Measurements from ENCODE around the gene VTI1A.

Gene VTI1A

GRCh38 chr10:112821663-112822062 lies 374.6 kb downstream of the VTI1A start:
- no peaks in the 10 kb centered on the region for H3K27me3 ChIP-seq (replicated peaks; ENCODE audit: insufficient read depth, low read length)
- no peaks in the 10 kb centered on the region for H3K9me2 ChIP-seq (replicated peaks; ENCODE audit: insufficient read depth, low read length)
- H3K79me2 ChIP-seq (ENCODE audit: low read length), result no peaks in the 10 kb centered on the region
- DNase-seq, result no peak
- no peaks in the 10 kb centered on the region for H3K9me3 ChIP-seq (replicated peaks; ENCODE audit: insufficient read depth, low read length)
- no peaks in the 10 kb centered on the region for H3K36me3 ChIP-seq (replicated peaks; ENCODE audit: insufficient read depth, low read length)
- no peak overlapping the region for H2AFZ ChIP-seq (ENCODE audit: low read length)
- no peak for TF ChIP-seq CTCF (IDR thresholded peaks at IDR 0.05; ENCODE audit: low read length)
- TF ChIP-seq EZH2 (optimal IDR thresholded peaks at IDR 0.05; ENCODE audit: low read depth, low read length), result no peak
- no peak for TF ChIP-seq EZH2phosphoT487 (IDR thresholded peaks at IDR 0.05; ENCODE audit: low read length)
- H3K4me3 ChIP-seq (ENCODE audit: low read length), result no peak overlapping the region
- H4K20me1 ChIP-seq (ENCODE audit: insufficient read depth, low read length), result no peaks in the 10 kb centered on the region
- H3K4me2 ChIP-seq (ENCODE audit: low read depth, low read length), result no peak overlapping the region
- H3K4me1 ChIP-seq (ENCODE audit: low read length), result no peaks in the 10 kb centered on the region
- no peak overlapping the region for H3K9ac ChIP-seq (ENCODE audit: low read length)
- H3K27ac ChIP-seq (ENCODE audit: low read length), result no peak overlapping the region
- no peaks in the 10 kb centered on the region for H3F3A ChIP-seq (ENCODE audit: insufficient read depth, low read length)

GRCh38 chr10:112823007-112823406 lies 376.0 kb downstream of the VTI1A start:
- Histone ChIP-seq H3K4me1 (ENCODE audit: low read length) (no peaks in the 10 kb centered on the region), H3K4me3 (ENCODE audit: low read length) (no peak overlapping the region), H3K9ac (ENCODE audit: low read length) (no peak overlapping the region), H3F3A (ENCODE audit: insufficient read depth, low read length) (no peaks in the 10 kb centered on the region), H3K27me3 (replicated peaks; ENCODE audit: insufficient read depth, low read length) (no peaks in the 10 kb centered on the region), H3K9me3 (replicated peaks; ENCODE audit: insufficient read depth, low read length) (no peaks in the 10 kb centered on the region), H3K4me2 (ENCODE audit: low read depth, low read length) (no peak overlapping the region), H3K79me2 (ENCODE audit: low read length) (no peaks in the 10 kb centered on the region), H3K27ac (ENCODE audit: low read length) (no peak overlapping the region), H3K36me3 (replicated peaks; ENCODE audit: insufficient read depth, low read length) (no peaks in the 10 kb centered on the region), H2AFZ (ENCODE audit: low read length) (no peak overlapping the region), H3K9me2 (replicated peaks; ENCODE audit: insufficient read depth, low read length) (no peaks in the 10 kb centered on the region), H4K20me1 (ENCODE audit: insufficient read depth, low read length) (no peaks in the 10 kb centered on the region)
- no peak for TF ChIP-seq EZH2 (optimal IDR thresholded peaks at IDR 0.05; ENCODE audit: low read depth, low read length)
- no peak for TF ChIP-seq EZH2phosphoT487 (IDR thresholded peaks at IDR 0.05; ENCODE audit: low read length)
- TF ChIP-seq CTCF (IDR thresholded peaks at IDR 0.05; ENCODE audit: low read length), result no peak
- no peak for DNase-seq

- Histone ChIP-seq H3F3A (ENCODE audit: insufficient read depth, low read length) (no peaks in the 10 kb centered on the region), H2AFZ (ENCODE audit: low read length) (no peak overlapping the region), H3K36me3 (replicated peaks; ENCODE audit: insufficient read depth, low read length) (no peaks in the 10 kb centered on the region)
Observed at GRCh38 chr10:112823604-112824003, 376.6 kb downstream of the VTI1A start.

More at GRCh38 chr10:112823604-112824003, 376.6 kb downstream of the VTI1A start:
- no peak for DNase-seq
- H3K9me3 ChIP-seq (replicated peaks; ENCODE audit: insufficient read depth, low read length), result no peaks in the 10 kb centered on the region
- H3K9me2 ChIP-seq (replicated peaks; ENCODE audit: insufficient read depth, low read length), result no peaks in the 10 kb centered on the region
- H3K27ac ChIP-seq (ENCODE audit: low read length), result no peak overlapping the region
- no peaks in the 10 kb centered on the region for H4K20me1 ChIP-seq (ENCODE audit: insufficient read depth, low read length)
- H3K79me2 ChIP-seq (ENCODE audit: low read length), result no peaks in the 10 kb centered on the region
- H3K27me3 ChIP-seq (replicated peaks; ENCODE audit: insufficient read depth, low read length), result no peaks in the 10 kb centered on the region
- no peak overlapping the region for H3K4me2 ChIP-seq (ENCODE audit: low read depth, low read length)
- no peak overlapping the region for H3K9ac ChIP-seq (ENCODE audit: low read length)
- H3K4me3 ChIP-seq (ENCODE audit: low read length), result no peak overlapping the region
- H3K4me1 ChIP-seq (ENCODE audit: low read length), result no peaks in the 10 kb centered on the region
- no peak for TF ChIP-seq EZH2 (optimal IDR thresholded peaks at IDR 0.05; ENCODE audit: low read depth, low read length)
- TF ChIP-seq EZH2phosphoT487 (IDR thresholded peaks at IDR 0.05; ENCODE audit: low read length), result no peak
- TF ChIP-seq CTCF (IDR thresholded peaks at IDR 0.05; ENCODE audit: low read length), result no peak
